Neuronal stem cell (in vitro differentiated cells): ENCODE results near the gene POFUT2.

ENCODE experiments used
- DNase-seq: peaks from one replicate; pipeline ENCODE4 v3.0.0-alpha.2; 2013; ENCODE audit warnings: low spot score
- H2AFZ ChIP-seq: one replicate; pipeline ENCODE4 v1.6.1; 2013; ENCODE audit warnings: mild to moderate bottlenecking, low read length, inconsistent platforms
- H2AK5ac ChIP-seq: 2 replicates; pipeline ENCODE4 v1.6.1; 2013; ENCODE audit warnings: low read depth, mild to moderate bottlenecking, inconsistent platforms, low read length, moderate library complexity, mixed read lengths
- H2BK120ac ChIP-seq: 2 replicates; pipeline ENCODE4 v1.6.1; 2013; ENCODE audit warnings: low read depth, mild to moderate bottlenecking, inconsistent platforms, low read length, moderate library complexity, mixed read lengths
- H2BK12ac ChIP-seq: one replicate; pipeline ENCODE4 v1.6.1; 2013; ENCODE audit warnings: low read length, inconsistent platforms
- H2BK15ac ChIP-seq: 2 replicates; pipeline ENCODE4 v1.6.1; 2013; ENCODE audit warnings: mild to moderate bottlenecking, low read length, inconsistent platforms, mixed read lengths
- H2BK5ac ChIP-seq: one replicate; pipeline ENCODE4 v1.6.1; 2013; ENCODE audit warnings: inconsistent platforms, mild to moderate bottlenecking, low read length, moderate library complexity
- H3K14ac ChIP-seq: one replicate; pipeline ENCODE4 v1.6.1; 2013; ENCODE audit warnings: low read length, inconsistent platforms
- H3K18ac ChIP-seq: 2 replicates; pipeline ENCODE4 v1.6.1; 2013; ENCODE audit warnings: low read length, inconsistent platforms
- H3K23ac ChIP-seq: 2 replicates; pipeline ENCODE4 v1.6.1; 2013; ENCODE audit warnings: low read depth, mild to moderate bottlenecking, mixed read lengths, low read length, inconsistent platforms; ENCODE audit not compliant: poor library complexity
- H3K27ac ChIP-seq: replicated peaks from 3 replicates; pipeline ENCODE4 v1.5.1; 2013; ENCODE audit warnings: low read length, inconsistent platforms
- H3K27me3 ChIP-seq, 3 experiments: 2 replicates each; pipeline ENCODE4 v1.6.1; 2013; ENCODE audit warnings: low read length in 3 of 3, mild to moderate bottlenecking in 2 of 3, inconsistent platforms in 1 of 3, low read depth in 1 of 3, mixed read lengths in 1 of 3, moderate library complexity in 1 of 3; ENCODE audit not compliant: control insufficient read depth in 3 of 3, insufficient read depth in 3 of 3
- H3K36me3 ChIP-seq, 2 donors: replicated peaks in 1 of 2; 2 replicates each; pipeline ENCODE4 v1.6.1; 2013; ENCODE audit warnings: low read length in 2 of 2; ENCODE audit not compliant: control insufficient read depth in 2 of 2, insufficient read depth in 2 of 2
- H3K4ac ChIP-seq: 2 replicates; pipeline ENCODE4 v1.6.1; 2013; ENCODE audit warnings: inconsistent platforms, mild to moderate bottlenecking, low read length, moderate library complexity
- H3K4me1 ChIP-seq, 2 donors: 1 replicate in 1 of 2; 2 replicates in 1 of 2; pipeline ENCODE4 v1.6.1; 2013; ENCODE audit warnings: low read length in 2 of 2, low read depth in 1 of 2; ENCODE audit not compliant: control insufficient read depth in 2 of 2, insufficient read depth in 1 of 2
- H3K4me2 ChIP-seq: one replicate; pipeline ENCODE4 v1.6.1; 2013; ENCODE audit warnings: mild to moderate bottlenecking, low read length, inconsistent platforms; ENCODE audit not compliant: insufficient read depth, poor library complexity, severe bottlenecking
- H3K4me3 ChIP-seq, 2 donors: 2 replicates each; pipeline ENCODE4 v1.5.1; 2013; ENCODE audit warnings: low read length in 2 of 2, mild to moderate bottlenecking in 2 of 2, inconsistent platforms in 1 of 2, moderate library complexity in 1 of 2
- H3K79me1 ChIP-seq: one replicate; pipeline ENCODE4 v1.6.1; 2013; ENCODE audit warnings: low read depth, mild to moderate bottlenecking, inconsistent platforms, low read length, moderate library complexity
- H3K9ac ChIP-seq: one replicate; pipeline ENCODE4 v1.6.1; 2013; ENCODE audit warnings: mild to moderate bottlenecking, low read depth, low read length, inconsistent platforms; ENCODE audit not compliant: poor library complexity
- H3K9me3 ChIP-seq, 2 donors: replicated peaks in 1 of 2; 2 replicates each; pipeline versions ENCODE3 to v1.6.1; 2013; ENCODE audit warnings: low read length in 2 of 2, mild to moderate bottlenecking in 2 of 2, inconsistent platforms in 1 of 2, low read depth in 1 of 2, mixed read lengths in 1 of 2, moderate library complexity in 1 of 2; ENCODE audit not compliant: control insufficient read depth in 2 of 2, insufficient read depth in 1 of 2
- H4K8ac ChIP-seq: one replicate; pipeline ENCODE4 v1.6.1; 2013; ENCODE audit warnings: low read depth, mild to moderate bottlenecking, inconsistent platforms, low read length, moderate library complexity
- H4K91ac ChIP-seq: one replicate; pipeline ENCODE4 v1.6.1; 2013; ENCODE audit warnings: low read length, low read depth, mild to moderate bottlenecking, inconsistent platforms; ENCODE audit not compliant: poor library complexity
- WGBS, 2 donors: extraction: QIAGEN DNeasy Blood & Tissue Kit; methylation state at CpG; one replicate each; pipeline ENCODE4 v1.1.7; 2013; ENCODE audit warnings: missing lambda C conversion rate in 2 of 2, mixed read lengths in 1 of 2; ENCODE audit not compliant: insufficient read length in 2 of 2, insufficient replicate concordance in 1 of 2; ENCODE audit errors: extremely low coverage in 2 of 2; 5-methylcytosine and 5-hydroxymethylcytosine counted together

The POFUT2 gene

DNA sequence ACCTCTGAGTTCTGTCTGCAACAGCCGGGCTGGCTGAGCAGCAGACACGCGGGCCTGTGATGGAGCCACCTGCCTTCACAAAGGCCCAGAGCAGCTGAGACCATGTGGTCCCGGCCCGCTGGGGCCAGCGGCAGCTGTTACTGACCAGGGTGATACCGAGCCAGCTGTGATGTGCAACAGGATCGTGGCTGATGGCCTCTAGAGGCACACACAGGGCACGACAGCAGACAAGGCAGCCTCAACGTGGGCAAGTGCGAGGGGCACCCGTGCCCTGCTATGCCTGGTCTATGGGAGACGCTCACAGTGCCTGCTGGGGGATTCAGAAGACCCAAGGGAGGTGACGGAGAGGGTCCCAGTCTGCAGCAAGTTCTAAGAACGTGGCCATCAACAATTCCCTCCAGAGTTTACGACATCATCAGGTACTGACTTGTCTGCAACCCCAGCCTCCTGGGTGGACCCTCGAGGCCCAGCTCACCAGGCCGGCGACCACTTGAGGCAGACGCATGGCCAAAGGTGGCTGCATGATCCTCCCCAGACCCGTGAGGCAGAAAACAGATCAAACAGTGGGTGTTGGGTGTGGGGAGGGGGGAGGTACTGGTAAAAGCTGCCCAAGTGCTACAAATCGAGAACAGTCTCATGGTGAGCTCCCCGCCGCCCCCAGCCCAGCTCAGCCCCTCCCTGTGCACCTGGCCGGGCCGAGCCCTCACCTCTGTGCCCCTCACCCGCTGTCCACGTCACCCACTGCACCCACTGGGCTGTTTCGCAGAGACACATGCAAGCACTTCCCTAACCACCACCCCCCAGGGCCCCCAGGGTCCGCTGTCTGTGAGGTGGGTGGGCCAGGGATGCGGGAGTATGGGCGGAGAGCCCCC, 6.0 kb downstream of the POFUT2 start:
- Histone ChIP-seq H3K79me1 (peaks cover 17% of the 10 kb centered on the region), H3K4me1 (peaks cover 3 to 4% of the 10 kb centered on the region in 2 donors), H3K27me3 (no peaks in the 10 kb centered on the region), H2BK12ac (no peak overlapping the region), H3K9ac (no peak overlapping the region), H3K14ac (no peak overlapping the region), H3K9me3 (no peaks in the 10 kb centered on the region), H2AFZ (no peak overlapping the region), H3K27ac (no peak overlapping the region), H2BK120ac (no peak overlapping the region), H3K4me3 (no peak overlapping the region), H3K4ac (no peak overlapping the region), H4K91ac (no peak overlapping the region), H2AK5ac (no peak overlapping the region), H3K23ac (peak overlapping the region; percentile 22), H2BK15ac (no peak overlapping the region), H3K36me3 (peaks cover 72 to 91% of the 10 kb centered on the region in 2 donors), H4K8ac (no peak overlapping the region), H3K18ac (no peak overlapping the region), H2BK5ac (no peak overlapping the region), H3K4me2 (no peak overlapping the region)
- WGBS, 2 donors = no CpG with 5 or more reads among the region's 32 CpGs
- DNase-seq = no peak

DNA sequence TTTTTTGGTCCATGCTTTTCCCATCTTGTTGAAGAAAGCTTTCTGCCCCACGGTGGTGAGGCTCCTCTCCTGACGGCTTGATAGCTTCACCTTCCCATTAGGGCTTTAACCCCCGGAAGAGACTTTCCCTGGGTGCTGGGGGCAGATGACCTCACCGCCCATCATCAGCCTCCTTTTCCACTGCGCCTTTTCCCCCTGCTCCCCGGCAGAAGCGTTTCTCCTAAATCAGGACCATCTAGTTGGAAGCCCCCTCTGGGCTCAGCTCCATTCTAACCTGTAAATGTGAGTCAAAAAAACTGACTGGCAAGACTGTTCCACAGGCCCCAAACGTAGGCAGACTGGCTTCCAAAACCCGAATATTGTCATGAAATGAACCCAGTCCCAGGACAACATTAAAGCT, 6.7 kb downstream of the POFUT2 start:
- Histone ChIP-seq H3K4me2 (no peak overlapping the region), H3K9ac (no peak overlapping the region), H4K91ac (no peak overlapping the region), H3K79me1 (peaks cover 15% of the 10 kb centered on the region), H2BK5ac (no peak overlapping the region), H2BK120ac (no peak overlapping the region), H2BK12ac (no peak overlapping the region), H2AK5ac (no peak overlapping the region), H3K18ac (no peak overlapping the region), H3K27ac (no peak overlapping the region), H3K4me3 (no peak overlapping the region), H3K27me3 (no peaks in the 10 kb centered on the region), H4K8ac (no peak overlapping the region), H3K36me3 (peaks cover 74 to 95% of the 10 kb centered on the region in 2 donors), H3K4me1 (no peaks in the 10 kb centered on the region), H3K14ac (no peak overlapping the region), H3K4ac (no peak overlapping the region), H3K23ac (no peak overlapping the region), H2BK15ac (no peak overlapping the region), H3K9me3 (no peaks in the 10 kb centered on the region), H2AFZ (no peak overlapping the region)
- no peak for DNase-seq
- no CpG with 5 or more reads among the region's 9 CpGs for WGBS, 2 donors

DNA sequence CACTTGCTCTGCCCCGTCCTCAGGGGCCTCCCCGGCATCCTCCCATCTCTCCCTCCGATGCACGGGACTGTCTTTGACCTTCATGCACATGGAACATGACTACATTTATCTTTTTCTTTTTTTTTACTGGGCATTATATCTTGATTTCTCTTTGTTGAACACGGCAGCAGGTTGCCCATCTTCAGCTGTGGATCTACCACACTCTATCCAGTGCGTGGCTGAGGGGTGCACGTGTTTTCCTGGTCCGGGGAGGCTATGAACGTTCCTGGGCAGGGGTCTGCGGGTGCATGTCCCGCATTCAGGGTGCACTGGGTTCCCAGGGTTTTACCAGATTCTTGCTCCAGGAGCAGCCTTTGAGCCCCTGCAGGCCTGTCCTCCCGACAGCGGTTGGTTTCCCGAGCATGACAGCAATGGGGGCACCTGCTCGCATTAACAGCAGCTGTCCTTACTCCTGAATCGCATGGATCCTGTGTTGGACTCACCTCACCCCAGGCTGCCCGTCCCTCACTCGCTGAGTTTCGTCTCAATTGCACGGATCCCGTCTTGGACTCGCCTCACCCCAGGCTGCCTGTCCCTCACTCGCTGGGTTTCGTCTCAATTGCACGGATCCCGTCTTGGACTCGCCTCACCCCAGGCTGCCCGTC, 7.4 kb downstream of the POFUT2 start:
- no peak overlapping the region for H2BK12ac ChIP-seq
- peaks cover 73 to 95% of the 10 kb centered on the region in 2 donors for H3K36me3 ChIP-seq
- no peak overlapping the region for H3K23ac ChIP-seq
- H4K91ac ChIP-seq = no peak overlapping the region
- no peak overlapping the region for H3K4ac ChIP-seq
- H3K4me2 ChIP-seq = no peak overlapping the region
- no peaks in the 10 kb centered on the region for H3K27me3 ChIP-seq
- no peak overlapping the region for H3K18ac ChIP-seq
- no peak overlapping the region for H2BK120ac ChIP-seq
- no peaks in the 10 kb centered on the region for H3K4me1 ChIP-seq
- H2BK15ac ChIP-seq = no peak overlapping the region
- no peak for DNase-seq
- no peak overlapping the region for H3K9ac ChIP-seq
- WGBS, 2 donors = no CpG with 5 or more reads among the region's 28 CpGs
- H3K27ac ChIP-seq = no peak overlapping the region
- no peak overlapping the region for H2AFZ ChIP-seq
- H2BK5ac ChIP-seq = no peak overlapping the region
- no peak overlapping the region for H3K14ac ChIP-seq
- H3K4me3 ChIP-seq = no peak overlapping the region
- no peak overlapping the region for H2AK5ac ChIP-seq
- peaks cover 13% of the 10 kb centered on the region for H3K79me1 ChIP-seq
- no peak overlapping the region for H4K8ac ChIP-seq
- H3K9me3 ChIP-seq = peaks cover 0 to 2% of the 10 kb centered on the region in 2 donors

DNA sequence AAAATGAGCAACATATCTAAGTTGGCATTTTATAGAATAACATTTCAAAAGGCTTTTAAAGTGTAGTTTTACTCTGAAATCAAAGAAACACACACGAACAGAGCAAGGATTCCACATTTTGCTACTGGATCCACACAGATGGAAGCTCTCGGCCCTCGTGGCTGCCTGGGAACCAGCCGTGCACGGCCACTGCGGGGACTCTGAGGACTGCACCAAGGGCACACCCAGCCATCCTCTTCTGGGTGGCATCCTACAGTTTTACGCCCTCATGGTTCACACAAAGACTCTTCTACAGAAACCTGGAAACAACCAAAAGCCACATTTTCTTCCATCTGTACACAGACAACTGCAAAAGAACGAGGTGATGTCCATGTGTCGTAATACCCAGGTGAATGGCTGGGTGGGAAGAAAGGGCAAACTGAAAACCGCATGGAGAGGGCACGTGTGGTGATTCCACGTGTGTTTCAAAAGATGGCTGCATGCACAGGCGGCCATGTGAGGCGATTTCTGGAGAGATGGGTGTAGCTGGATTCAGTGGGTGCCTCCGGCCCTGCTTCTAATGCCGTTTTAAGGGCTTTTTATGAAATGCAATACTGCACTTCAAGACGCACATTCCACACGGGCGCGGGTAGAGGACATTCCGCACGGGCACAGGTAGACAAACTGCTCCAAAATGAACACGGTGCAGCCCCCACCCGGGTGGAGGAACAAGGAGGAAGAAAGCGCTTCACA, 8.1 kb downstream of the POFUT2 start:
- no peak overlapping the region for H3K27ac ChIP-seq
- no CpG with 5 or more reads among the region's 25 CpGs for WGBS, 2 donors
- peaks cover 0 to 7% of the 10 kb centered on the region in 2 donors for H3K9me3 ChIP-seq
- no peak overlapping the region for H2BK5ac ChIP-seq
- peaks cover 71 to 95% of the 10 kb centered on the region in 2 donors for H3K36me3 ChIP-seq
- no peak overlapping the region for H2AFZ ChIP-seq
- no peak overlapping the region for H2BK15ac ChIP-seq
- no peaks in the 10 kb centered on the region for H3K27me3 ChIP-seq
- H3K4me2 ChIP-seq = no peak overlapping the region
- H2BK12ac ChIP-seq = no peak overlapping the region
- no peak overlapping the region for H2AK5ac ChIP-seq
- no peak overlapping the region for H2BK120ac ChIP-seq
- no peaks in the 10 kb centered on the region for H3K4me1 ChIP-seq
- no peak overlapping the region for H3K14ac ChIP-seq
- H3K4ac ChIP-seq = no peak overlapping the region
- no peak overlapping the region for H3K4me3 ChIP-seq
- H4K8ac ChIP-seq = no peak overlapping the region
- no peak overlapping the region for H4K91ac ChIP-seq
- peaks cover 11% of the 10 kb centered on the region for H3K79me1 ChIP-seq
- H3K9ac ChIP-seq = no peak overlapping the region
- no peak for DNase-seq
- H3K18ac ChIP-seq = no peak overlapping the region
- H3K23ac ChIP-seq = no peak overlapping the region
